Measurements from ENCODE around the gene CBX6.

CBX6 gene

DNA sequence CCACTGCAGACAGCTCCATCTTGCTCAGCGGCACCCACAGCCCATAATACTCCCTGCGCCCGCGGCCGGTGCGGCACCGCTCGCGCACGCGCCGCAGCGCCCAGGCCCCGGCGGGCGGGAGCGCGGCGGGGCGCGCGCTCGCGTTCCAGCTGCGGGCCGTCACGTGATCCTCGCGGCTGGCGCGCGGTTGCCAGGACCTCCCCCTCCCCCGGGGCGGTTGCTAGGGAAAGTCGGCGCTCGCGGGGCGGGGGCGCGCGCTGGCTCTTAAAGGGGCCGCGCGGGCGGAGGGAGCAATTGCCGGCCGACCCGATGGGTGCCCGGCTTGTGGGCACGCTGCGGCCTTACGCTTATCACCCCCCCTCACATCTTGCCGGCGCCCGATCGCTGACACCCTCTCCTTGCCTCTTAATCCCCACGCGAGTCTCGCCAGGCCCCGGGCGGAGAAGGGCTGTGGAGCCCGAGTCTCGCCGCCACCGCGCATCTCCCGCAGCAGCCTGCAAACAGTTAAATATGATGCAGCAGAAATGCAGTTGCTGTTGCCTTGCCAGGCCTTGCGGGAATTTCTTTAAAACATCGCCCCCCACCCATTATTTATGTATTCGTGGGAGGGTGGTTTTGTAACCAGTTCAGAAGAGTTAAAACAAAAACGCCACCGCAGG, at the start of gene CBX6:
CBX6 (minus strand) TSS at position 45 of the 659 bp plus-strand sequence; CDS start at position 19, 26 bp downstream.
- Histone ChIP-seq H3K9me3 (no peaks in the 10 kb centered on the region), H3K4me3 (peak within 1 kb of the TSS; percentile 70 to 93), H3K36me3 (peaks cover 16 to 24% (median 23%) of the 10 kb centered on the region in 3 donors), H3K4me1 (peaks cover 10 to 46% (median 34%) of the 10 kb centered on the region in 4 donors), H3K27ac (peak within 1 kb of the TSS; percentile 95 to 98), H3K27me3 (no peaks in the 10 kb centered on the region)
- peak; percentile 93 to 97 for DNase-seq
- intact Hi-C loops (cut with DNase I; ENCODE audit: low total_unique reads), result loop anchor here (5.0 kb wide), 2 partner anchors 55 to 110 kb away; partner anchors contain the start of gene APOBEC3B
- TF ChIP-seq, protein P1, sequence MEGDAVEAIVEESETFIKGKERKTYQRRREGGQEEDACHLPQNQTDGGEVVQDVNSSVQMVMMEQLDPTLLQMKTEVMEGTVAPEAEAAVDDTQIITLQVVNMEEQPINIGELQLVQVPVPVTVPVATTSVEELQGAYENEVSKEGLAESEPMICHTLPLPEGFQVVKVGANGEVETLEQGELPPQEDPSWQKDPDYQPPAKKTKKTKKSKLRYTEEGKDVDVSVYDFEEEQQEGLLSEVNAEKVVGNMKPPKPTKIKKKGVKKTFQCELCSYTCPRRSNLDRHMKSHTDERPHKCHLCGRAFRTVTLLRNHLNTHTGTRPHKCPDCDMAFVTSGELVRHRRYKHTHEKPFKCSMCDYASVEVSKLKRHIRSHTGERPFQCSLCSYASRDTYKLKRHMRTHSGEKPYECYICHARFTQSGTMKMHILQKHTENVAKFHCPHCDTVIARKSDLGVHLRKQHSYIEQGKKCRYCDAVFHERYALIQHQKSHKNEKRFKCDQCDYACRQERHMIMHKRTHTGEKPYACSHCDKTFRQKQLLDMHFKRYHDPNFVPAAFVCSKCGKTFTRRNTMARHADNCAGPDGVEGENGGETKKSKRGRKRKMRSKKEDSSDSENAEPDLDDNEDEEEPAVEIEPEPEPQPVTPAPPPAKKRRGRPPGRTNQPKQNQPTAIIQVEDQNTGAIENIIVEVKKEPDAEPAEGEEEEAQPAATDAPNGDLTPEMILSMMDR (IDR thresholded peaks at IDR 0.05), result peak in 1 of 2 experiments; percentile 16

DNA sequence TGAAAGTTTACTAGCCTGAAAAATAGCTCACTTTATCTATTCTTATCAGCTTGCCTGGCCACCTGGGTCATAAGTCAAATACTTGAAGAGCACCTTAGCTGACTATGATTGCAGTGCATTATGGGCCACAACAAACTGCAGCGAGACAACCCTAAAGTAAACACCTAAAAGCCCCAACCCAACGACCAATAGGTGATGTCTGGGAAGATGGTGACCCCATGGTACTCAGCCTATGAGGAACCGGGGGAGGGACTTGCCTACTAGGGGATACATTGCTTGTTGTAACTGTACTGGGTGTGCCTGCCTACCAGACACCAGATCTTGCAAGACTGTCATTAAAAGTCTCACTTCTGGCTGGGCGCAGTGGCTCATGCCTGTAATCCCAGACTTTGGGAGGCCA, 49.8 kb upstream of the CBX6 start:
- Histone ChIP-seq H3K4me3 (no peak overlapping the region), H3K9me3 (no peaks in the 10 kb centered on the region), H3K27me3 (no peaks in the 10 kb centered on the region), H3K36me3 (no peaks in the 10 kb centered on the region), H3K4me1 (peaks cover 0 to 36% (median 19%) of the 10 kb centered on the region in 4 donors), H3K27ac (no peak overlapping the region)
- TF ChIP-seq, protein P1 (IDR thresholded peaks at IDR 0.05), result no peak
- intact Hi-C loops (cut with DNase I; ENCODE audit: low total_unique reads), result no loop called here
- no peak for DNase-seq

DNA sequence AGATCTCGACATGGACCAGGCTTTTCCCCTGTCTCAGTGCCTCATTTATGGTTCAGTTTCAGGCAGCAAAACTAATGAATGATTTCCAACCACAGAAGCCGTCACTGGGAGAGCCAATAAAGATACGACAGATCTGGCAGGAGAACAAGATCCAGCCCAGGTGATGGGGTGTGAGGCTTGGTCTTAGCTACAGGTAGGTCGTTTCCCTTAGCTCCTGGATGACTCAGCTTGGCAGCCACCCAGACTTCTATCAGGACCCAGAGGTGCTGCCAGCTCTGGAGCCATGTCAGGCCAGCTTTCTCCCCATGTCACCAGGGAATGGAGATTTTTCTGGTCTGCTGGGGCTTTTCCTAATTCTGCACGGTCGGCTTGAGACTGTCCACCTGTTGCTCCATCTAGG, 49.1 kb upstream of the CBX6 start:
- intact Hi-C loops (cut with DNase I; ENCODE audit: low total_unique reads), result no loop called here
- Histone ChIP-seq H3K27me3 (no peaks in the 10 kb centered on the region), H3K36me3 (no peaks in the 10 kb centered on the region), H3K27ac (no peak overlapping the region), H3K4me1 (peaks cover 0 to 34% (median 18%) of the 10 kb centered on the region in 4 donors), H3K4me3 (no peak overlapping the region), H3K9me3 (no peaks in the 10 kb centered on the region)
- TF ChIP-seq, protein P1 (IDR thresholded peaks at IDR 0.05), result no peak
- no peak for DNase-seq

DNA sequence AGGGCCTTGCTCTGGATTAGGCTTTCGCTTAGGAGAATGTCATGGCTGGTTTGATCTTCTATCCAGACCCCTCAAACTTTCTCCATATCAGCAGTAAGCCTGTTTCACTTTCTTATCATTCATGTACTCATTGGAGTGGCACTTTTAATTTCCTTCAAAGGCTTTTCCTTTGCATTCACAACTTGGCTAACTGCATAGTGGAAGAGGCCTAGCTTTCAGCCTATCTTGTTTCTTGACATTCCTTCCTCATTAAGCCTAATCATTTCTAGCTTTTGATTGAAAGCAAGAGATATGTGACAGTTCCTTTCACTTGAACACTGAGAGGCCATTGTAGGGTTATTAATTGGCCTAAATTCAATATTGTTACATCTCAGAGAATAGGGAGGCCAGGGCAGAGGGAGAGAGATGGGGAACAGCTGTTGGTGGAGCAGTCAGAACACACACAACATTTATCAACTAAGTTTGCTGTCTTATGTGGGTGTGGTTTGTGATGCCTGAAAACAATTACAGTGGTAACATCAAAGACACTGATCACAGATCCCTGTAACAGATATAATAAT, 47.7 kb upstream of the CBX6 start:
- no peak overlapping the region for H3K27ac ChIP-seq
- H3K36me3 ChIP-seq, result no peaks in the 10 kb centered on the region
- intact Hi-C loops (cut with DNase I; ENCODE audit: low total_unique reads), result no loop called here
- H3K27me3 ChIP-seq, result no peaks in the 10 kb centered on the region
- no peak for DNase-seq
- no peaks in the 10 kb centered on the region for H3K9me3 ChIP-seq
- H3K4me1 ChIP-seq, result peaks cover 0 to 20% (median 12%) of the 10 kb centered on the region in 4 donors
- H3K4me3 ChIP-seq, result no peak overlapping the region
- TF ChIP-seq, protein P1 (IDR thresholded peaks at IDR 0.05), result no peak

DNA sequence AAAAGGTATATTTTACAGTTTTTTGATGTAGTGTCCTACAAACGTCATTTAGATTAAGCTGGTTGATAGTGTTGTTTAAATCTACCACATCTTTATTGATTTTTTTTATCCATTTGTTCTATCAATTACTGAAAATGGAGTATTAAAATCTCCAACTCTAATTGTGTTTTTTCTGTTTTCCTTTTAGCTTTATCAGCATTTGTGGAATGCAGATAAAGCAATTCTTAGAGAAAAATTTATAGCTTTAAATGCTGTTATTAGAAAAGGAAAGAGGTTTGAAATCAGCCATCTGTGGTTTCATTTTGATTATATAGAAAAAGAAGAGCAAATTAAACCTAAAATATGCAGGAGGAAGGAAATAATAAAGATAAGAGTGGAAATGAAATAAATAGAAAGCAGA, 39.4 kb upstream of the CBX6 start:
- Histone ChIP-seq H3K27ac (no peak overlapping the region), H3K4me1 (no peaks in the 10 kb centered on the region), H3K4me3 (no peak overlapping the region), H3K36me3 (no peaks in the 10 kb centered on the region), H3K9me3 (no peaks in the 10 kb centered on the region), H3K27me3 (peaks cover 0 to 10% of the 10 kb centered on the region in 2 donors)
- DNase-seq, result no peak
- TF ChIP-seq, protein P1 (IDR thresholded peaks at IDR 0.05), result no peak
- intact Hi-C loops (cut with DNase I; ENCODE audit: low total_unique reads), result no loop called here
